ENCODE data around the gene SYK. TPM values are rescaled to one million over a fixed set of nuclear protein-coding genes. Genes with fewer than 3 reads are reported as not detected.

The SYK gene
- total RNA-seq, 4 donors from 2014 or later: 6.7 to 22.2 (median 9.0) TPM

DNA sequence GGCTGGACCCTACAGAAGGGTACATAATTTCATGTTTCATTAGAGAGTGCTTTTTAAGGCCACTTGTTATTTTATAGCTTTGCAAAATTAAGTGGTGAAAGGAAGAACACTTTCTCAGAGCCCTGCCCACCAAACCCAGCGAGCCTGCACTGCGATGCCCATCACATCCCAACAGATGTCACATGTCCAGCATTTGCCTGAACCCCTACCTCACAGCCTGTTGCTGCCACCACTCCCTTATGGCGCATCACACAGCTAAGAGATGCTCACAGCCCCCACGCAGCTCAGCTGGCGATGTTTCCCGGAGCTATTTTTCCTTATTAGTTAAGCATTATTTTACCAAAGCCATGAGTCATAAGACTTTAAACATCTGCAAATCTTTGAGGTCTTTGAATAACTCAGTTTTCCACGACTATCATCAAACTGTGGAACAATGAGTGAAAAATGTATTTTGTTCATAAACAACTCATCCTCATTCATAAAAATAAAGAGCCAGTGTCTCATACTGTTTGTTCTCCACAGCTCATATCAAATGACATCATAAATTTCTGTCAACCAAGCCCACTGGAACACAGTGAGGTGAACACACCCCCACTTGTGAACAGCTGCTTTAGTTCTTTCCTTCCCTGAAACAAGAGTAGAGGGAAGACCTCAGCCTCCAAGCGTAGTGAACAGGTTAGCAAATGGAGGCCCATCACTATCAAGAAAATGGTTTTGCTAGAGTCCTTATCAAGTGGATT, 104.9 kb downstream of the SYK start:
- Histone ChIP-seq H3K4me3 (no peak overlapping the region), H3K4me1 (no peaks in the 10 kb centered on the region), H3K27ac (no peak overlapping the region), H3K9me3 (no peaks in the 10 kb centered on the region), H3K36me3 (no peaks in the 10 kb centered on the region), H3K27me3 (no peaks in the 10 kb centered on the region)
- no peak for TF ChIP-seq POLR2A (IDR thresholded peaks at IDR 0.05)
- TF ChIP-seq, protein P1, sequence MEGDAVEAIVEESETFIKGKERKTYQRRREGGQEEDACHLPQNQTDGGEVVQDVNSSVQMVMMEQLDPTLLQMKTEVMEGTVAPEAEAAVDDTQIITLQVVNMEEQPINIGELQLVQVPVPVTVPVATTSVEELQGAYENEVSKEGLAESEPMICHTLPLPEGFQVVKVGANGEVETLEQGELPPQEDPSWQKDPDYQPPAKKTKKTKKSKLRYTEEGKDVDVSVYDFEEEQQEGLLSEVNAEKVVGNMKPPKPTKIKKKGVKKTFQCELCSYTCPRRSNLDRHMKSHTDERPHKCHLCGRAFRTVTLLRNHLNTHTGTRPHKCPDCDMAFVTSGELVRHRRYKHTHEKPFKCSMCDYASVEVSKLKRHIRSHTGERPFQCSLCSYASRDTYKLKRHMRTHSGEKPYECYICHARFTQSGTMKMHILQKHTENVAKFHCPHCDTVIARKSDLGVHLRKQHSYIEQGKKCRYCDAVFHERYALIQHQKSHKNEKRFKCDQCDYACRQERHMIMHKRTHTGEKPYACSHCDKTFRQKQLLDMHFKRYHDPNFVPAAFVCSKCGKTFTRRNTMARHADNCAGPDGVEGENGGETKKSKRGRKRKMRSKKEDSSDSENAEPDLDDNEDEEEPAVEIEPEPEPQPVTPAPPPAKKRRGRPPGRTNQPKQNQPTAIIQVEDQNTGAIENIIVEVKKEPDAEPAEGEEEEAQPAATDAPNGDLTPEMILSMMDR (IDR thresholded peaks at IDR 0.05): no peak
- intact Hi-C loops (cut with DNase I; ENCODE audit: low total_unique reads): no loop called here
- DNase-seq: no peak

GRCh38 chr9:90907056-90907445, 105.4 kb downstream of the SYK start:
- DNase-seq: no peak
- Histone ChIP-seq H3K9me3 (no peaks in the 10 kb centered on the region), H3K4me1 (no peaks in the 10 kb centered on the region), H3K27me3 (no peaks in the 10 kb centered on the region), H3K36me3 (no peaks in the 10 kb centered on the region), H3K27ac (no peak overlapping the region), H3K4me3 (no peak overlapping the region)
- no peak for TF ChIP-seq POLR2A (IDR thresholded peaks at IDR 0.05)
- TF ChIP-seq, protein P1 (IDR thresholded peaks at IDR 0.05): no peak
- intact Hi-C loops (cut with DNase I; ENCODE audit: low total_unique reads): no loop called here

DNA sequence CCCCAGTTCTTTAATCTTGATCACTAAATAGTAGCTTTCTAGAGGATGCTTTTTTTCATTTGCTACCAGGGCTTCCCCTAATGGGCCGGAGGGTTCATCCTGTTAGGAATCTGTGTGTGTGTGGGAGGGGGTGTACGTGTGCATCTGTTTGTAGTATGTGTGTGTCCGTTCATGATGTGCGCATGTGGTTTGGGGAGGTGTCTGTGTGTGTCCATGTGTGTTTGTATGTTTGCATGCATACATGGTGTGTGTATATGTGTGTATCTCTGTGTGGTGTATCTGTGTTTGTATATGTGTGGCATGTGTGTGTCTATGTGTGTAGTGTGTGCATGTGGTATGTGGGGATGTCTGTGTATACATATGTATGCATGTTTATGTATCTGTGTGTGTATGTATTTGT, 106.2 kb downstream of the SYK start:
- intact Hi-C loops (cut with DNase I; ENCODE audit: low total_unique reads): no loop called here
- Histone ChIP-seq H3K4me3 (no peak overlapping the region), H3K27me3 (no peaks in the 10 kb centered on the region), H3K27ac (no peak overlapping the region), H3K36me3 (no peaks in the 10 kb centered on the region), H3K9me3 (no peaks in the 10 kb centered on the region), H3K4me1 (no peaks in the 10 kb centered on the region)
- no peak for DNase-seq
- no peak for TF ChIP-seq POLR2A (IDR thresholded peaks at IDR 0.05)
- TF ChIP-seq, protein P1 (IDR thresholded peaks at IDR 0.05): no peak

GRCh38 chr9:90909225-90909624, 107.6 kb downstream of the SYK start:
- Histone ChIP-seq H3K9me3 (no peaks in the 10 kb centered on the region), H3K27ac (no peak overlapping the region), H3K36me3 (no peaks in the 10 kb centered on the region), H3K27me3 (no peaks in the 10 kb centered on the region), H3K4me3 (no peak overlapping the region), H3K4me1 (no peaks in the 10 kb centered on the region)
- no peak for DNase-seq
- no peak for TF ChIP-seq POLR2A (IDR thresholded peaks at IDR 0.05)
- intact Hi-C loops (cut with DNase I; ENCODE audit: low total_unique reads): no loop called here

GRCh38 chr9:90909747-90910283, 108.2 kb downstream of the SYK start:
- intact Hi-C loops (cut with DNase I; ENCODE audit: low total_unique reads): loop anchor here (10.0 kb wide), 2 partner anchors 525 to 775 kb away; no protein-coding TSS in a partner anchor

More at GRCh38 chr9:90909747-90910283, 108.2 kb downstream of the SYK start:
- no peaks in the 10 kb centered on the region for H3K27me3 ChIP-seq
- H3K9me3 ChIP-seq: no peaks in the 10 kb centered on the region
- no peak overlapping the region for H3K4me3 ChIP-seq
- H3K27ac ChIP-seq: no peak overlapping the region
- H3K4me1 ChIP-seq: no peaks in the 10 kb centered on the region
- no peak for DNase-seq
- TF ChIP-seq, protein P1 (IDR thresholded peaks at IDR 0.05): no peak
- no peak for TF ChIP-seq POLR2A (IDR thresholded peaks at IDR 0.05)
- H3K36me3 ChIP-seq: no peaks in the 10 kb centered on the region
